GM18526 (cell line): ENCODE data around the gene GPC5.

Experiments
- POLR2A ChIP-seq: IDR thresholded peaks from 3 replicates; pipeline ENCODE4 v1.6.1; 2011; ENCODE audit not compliant: insufficient read length; ENCODE audit errors: extremely low read depth

Gene GPC5

GRCh38 chr13:92805766-92806165 lies 1407.3 kb downstream of the GPC5 start:
- no peak for TF ChIP-seq POLR2A

GRCh38 chr13:92806215-92806614 lies 1407.8 kb downstream of the GPC5 start:
- no peak for TF ChIP-seq POLR2A

DNA sequence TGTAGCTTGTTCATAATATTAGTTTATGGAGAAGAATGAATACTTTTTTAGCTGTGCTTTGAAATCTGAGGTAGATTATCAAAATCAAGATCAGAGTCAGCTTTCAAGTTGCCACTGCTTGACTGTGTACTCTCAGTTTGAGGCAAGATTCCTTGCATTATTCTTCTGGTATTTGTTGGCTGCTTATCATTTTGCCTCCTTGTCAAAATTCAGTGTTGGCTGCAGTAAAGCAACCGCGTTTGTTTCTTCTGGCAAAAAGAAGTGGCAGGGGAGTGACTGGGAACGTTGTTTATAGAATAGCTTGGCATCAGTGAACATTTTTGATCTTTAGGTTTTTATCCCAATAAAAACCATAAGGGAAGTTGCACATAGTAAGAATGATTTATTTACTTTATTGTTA lies 1408.9 kb downstream of the GPC5 start:
- no peak for TF ChIP-seq POLR2A

DNA sequence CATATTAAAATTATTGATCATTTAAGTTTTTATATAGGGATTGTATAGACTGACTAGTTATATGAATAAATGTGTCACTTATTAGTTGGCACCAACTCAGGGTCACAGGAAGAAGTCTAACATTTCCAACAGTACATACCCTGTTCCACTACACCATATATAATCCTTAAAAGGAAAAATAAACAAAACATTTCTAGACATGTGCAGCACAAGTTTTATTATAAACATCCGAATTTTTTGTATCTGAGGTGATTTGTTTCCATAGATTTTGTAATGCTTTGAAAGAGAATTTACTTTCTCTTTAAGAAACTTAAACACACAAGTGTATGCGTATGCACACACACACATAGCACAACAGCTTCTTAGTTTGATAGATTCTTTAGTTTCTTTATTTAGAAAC lies 1409.5 kb downstream of the GPC5 start:
- TF ChIP-seq POLR2A = no peak

- no peak for TF ChIP-seq POLR2A
Observed at GRCh38 chr13:92821324-92821723, 1422.9 kb downstream of the GPC5 start.

GRCh38 chr13:92823059-92823458 lies 1424.6 kb downstream of the GPC5 start:
- no peak for TF ChIP-seq POLR2A

- no peak for TF ChIP-seq POLR2A
Observed at GRCh38 chr13:92825938-92826596, 1427.6 kb downstream of the GPC5 start.

DNA sequence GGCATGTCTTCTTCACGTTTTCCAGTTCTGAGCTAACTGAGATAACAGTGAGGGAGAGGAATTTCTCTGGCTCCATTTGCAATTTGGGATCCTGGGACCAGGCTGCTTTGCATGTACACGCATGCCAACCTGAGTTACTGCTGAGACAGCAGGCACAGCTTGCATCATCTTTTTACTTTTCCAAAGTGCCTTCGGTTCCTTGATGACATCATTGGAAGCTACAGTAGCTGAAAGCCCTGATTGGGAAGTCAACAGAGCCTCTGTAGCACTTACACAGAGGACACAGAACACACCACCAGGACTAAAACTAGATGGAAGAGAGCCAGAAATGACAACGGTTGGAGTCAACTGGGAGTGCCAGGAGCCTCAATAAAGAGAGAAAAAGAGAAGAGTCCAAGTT lies 1429.1 kb downstream of the GPC5 start:
- TF ChIP-seq POLR2A = no peak

GRCh38 chr13:92829930-92830329 lies 1431.5 kb downstream of the GPC5 start:
- no peak for TF ChIP-seq POLR2A

GRCh38 chr13:92830821-92831220 lies 1432.4 kb downstream of the GPC5 start:
- no peak for TF ChIP-seq POLR2A

DNA sequence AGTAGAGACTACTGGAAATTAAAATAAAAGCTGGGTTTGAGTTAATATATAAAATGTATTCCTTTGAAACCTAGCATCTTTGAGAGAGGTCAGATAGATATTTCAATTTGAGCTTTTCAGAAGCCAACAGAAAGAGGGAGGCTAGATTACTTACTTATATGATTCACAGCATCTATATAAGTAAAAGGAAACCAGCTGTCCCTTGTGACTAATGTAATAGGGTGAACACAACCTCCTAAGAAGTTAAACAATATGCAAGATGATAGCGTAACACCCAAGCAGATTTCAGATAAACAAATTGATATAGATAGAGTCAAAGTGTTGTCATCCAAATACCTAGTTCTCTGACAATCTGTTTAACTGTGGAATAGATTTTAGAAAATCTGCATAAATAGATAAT lies 1434.7 kb downstream of the GPC5 start:
- no peak for TF ChIP-seq POLR2A

DNA sequence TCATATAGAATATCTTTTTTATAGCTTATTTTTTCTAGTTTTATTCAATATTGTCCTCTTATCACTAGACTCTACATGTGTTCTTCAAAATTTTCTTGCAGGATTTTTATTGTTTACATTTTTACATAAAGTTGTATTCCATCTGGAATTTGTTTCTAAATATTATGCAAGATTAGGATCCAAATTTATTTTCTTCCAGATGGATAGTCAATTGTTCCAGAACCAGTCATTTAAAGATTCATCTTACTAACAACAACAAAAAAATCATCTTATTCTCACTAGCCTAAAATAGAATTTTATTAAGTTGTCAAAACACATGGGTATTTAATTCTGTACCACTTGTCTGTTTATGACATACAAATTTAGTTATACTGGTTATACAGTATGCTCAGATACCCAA lies 1437.8 kb downstream of the GPC5 start:
- no peak for TF ChIP-seq POLR2A

DNA sequence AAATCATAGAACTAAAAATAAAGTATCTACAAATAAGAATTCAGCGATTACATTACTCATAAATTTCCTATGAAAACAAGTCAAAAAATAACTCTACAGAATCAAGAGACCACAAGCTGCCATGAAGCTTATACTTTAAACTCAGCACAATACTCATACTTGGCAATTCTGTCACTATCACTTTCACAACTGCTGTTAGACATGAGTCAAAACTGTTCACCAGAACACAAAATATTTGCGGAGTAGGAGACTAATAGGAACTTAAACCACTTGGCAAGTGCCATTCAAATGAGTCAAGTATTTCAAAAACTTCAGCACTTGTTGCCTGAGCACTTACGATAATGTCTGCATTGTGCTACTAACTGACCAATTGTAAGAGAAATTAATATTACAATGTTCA lies 1440.4 kb downstream of the GPC5 start:
- TF ChIP-seq POLR2A = no peak

GRCh38 chr13:92842145-92842544 lies 1443.7 kb downstream of the GPC5 start:
- no peak for TF ChIP-seq POLR2A

GRCh38 chr13:92843549-92843948 lies 1445.1 kb downstream of the GPC5 start:
- no peak for TF ChIP-seq POLR2A

- no peak for TF ChIP-seq POLR2A
Observed at GRCh38 chr13:92849381-92849780, 1451.0 kb downstream of the GPC5 start.

DNA sequence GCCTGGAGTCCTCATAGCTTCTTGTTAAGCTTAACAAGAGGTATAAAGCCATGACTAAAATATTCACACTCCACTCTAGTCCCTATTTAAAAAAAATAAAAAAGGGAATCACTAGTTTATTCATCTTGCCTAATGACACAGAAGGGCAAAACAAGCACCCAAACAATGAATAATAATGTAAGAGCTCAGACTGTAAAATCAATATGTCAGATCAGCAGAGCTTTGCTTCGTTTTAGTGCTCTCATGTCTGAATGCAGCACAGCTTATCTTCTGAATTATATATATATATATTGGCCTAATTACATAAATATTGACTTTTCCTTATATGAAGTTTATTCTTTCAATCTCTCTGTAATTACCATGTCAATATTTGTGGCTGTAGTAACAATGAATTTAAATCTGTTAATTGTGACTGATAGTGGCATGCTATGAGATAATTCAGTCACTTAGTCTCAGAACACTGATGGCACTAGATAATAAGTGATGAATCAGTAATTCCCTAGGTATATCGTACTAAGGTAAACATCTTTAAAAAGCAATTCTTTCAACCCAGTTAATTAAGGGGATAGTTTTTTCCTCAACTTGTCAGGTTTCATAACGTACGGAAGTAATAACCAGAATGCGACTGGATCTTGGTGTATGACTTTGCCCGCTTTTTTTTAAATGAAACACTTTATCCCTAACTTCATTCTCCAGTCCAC lies 1466.3 kb downstream of the GPC5 start:
- no peak for TF ChIP-seq POLR2A
